MV-4-11 (cell line): Measurements from ENCODE around the gene NDUFAB1.
"Not testable (repeated sequence)": the region's sequence is repeated elsewhere in the genome, so short reads cannot be mapped to it uniquely, and the experiment has no call there.

Source experiments
- DNase-seq: peaks from one replicate; lab custom pipeline; 2025; lab: John Stamatoyannopoulos, UW

The NDUFAB1 gene

GRCh38 chr16:23554536-23554935, 41.6 kb downstream of the NDUFAB1 start:
- DNase-seq = no peak

- no peak for DNase-seq
Observed at GRCh38 chr16:23552161-23552560, 44.0 kb downstream of the NDUFAB1 start.

GRCh38 chr16:23549938-23550337, 46.2 kb downstream of the NDUFAB1 start:
- no peak for DNase-seq

- DNase-seq = no peak
Observed at GRCh38 chr16:23544436-23544835, 51.7 kb downstream of the NDUFAB1 start.

- DNase-seq = not testable (repeated sequence)
Observed at GRCh38 chr16:23540817-23541178, 55.3 kb downstream of the NDUFAB1 start.

GRCh38 chr16:23539984-23540816, 55.9 kb downstream of the NDUFAB1 start:
- DNase-seq = no peak

- DNase-seq = no peak
Observed at GRCh38 chr16:23538919-23539278, 57.2 kb downstream of the NDUFAB1 start.

GRCh38 chr16:23537390-23537789, 58.7 kb downstream of the NDUFAB1 start:
- DNase-seq = no peak

- DNase-seq = no peak
Observed at GRCh38 chr16:23535901-23536300, 60.2 kb downstream of the NDUFAB1 start.

- no peak for DNase-seq
Observed at GRCh38 chr16:23534868-23535860, 61.0 kb downstream of the NDUFAB1 start.

- no peak for DNase-seq
Observed at GRCh38 chr16:23532448-23532847, 63.7 kb downstream of the NDUFAB1 start.
